Endometrial microvascular endothelial cells (primary cell): ENCODE results near the gene PPP2R5C. TPM values are rescaled to one million over a fixed set of nuclear protein-coding genes. Genes with fewer than 3 reads are reported as not detected.

Experiments
- in situ Hi-C: cut with HindIII; loops from 2 replicates; pipeline ENCODE4 v1.10.0; 2017; ENCODE audit warnings: low sequenced_read_pairs, low pct_unique_long_range_greater_than_20kb; ENCODE audit errors: inconsistent ontology term
- total RNA-seq: library from RNA; depleted of rRNA; stranded (reverse); fragments of >200 nt; gene quantifications from one replicate; pipeline ENCODE4 v1.2.3, GENCODE V29; 2015; ENCODE audit errors: inconsistent ontology term

Gene PPP2R5C
- total RNA-seq, 1 donor from 2014 or later, result 60.6 TPM

GRCh38 chr14:101826351-101826750, 64.8 kb downstream of the PPP2R5C start:
- in situ Hi-C loops, result no loop called here

- in situ Hi-C loops, result no loop called here
These were observed 65.8 kb downstream of the PPP2R5C start for GRCh38 chr14:101827286-101827685.

- in situ Hi-C loops, result no loop called here
These were observed 66.5 kb downstream of the PPP2R5C start for GRCh38 chr14:101828046-101828445.

GRCh38 chr14:101830271-101830670, 68.8 kb downstream of the PPP2R5C start:
- in situ Hi-C loops, result no loop called here

- in situ Hi-C loops, result no loop called here
These were observed 71.5 kb downstream of the PPP2R5C start for GRCh38 chr14:101833045-101833444.

- in situ Hi-C loops, result no loop called here
These were observed 72.9 kb downstream of the PPP2R5C start for GRCh38 chr14:101834397-101834796.

- in situ Hi-C loops, result no loop called here
These were observed 73.5 kb downstream of the PPP2R5C start for GRCh38 chr14:101834800-101835547.

- in situ Hi-C loops, result no loop called here
These were observed 74.1 kb downstream of the PPP2R5C start for GRCh38 chr14:101835566-101835965.

GRCh38 chr14:101836135-101836534, 74.6 kb downstream of the PPP2R5C start:
- in situ Hi-C loops, result no loop called here

GRCh38 chr14:101838476-101838875, 77.0 kb downstream of the PPP2R5C start:
- in situ Hi-C loops, result no loop called here

GRCh38 chr14:101839236-101839635, 77.7 kb downstream of the PPP2R5C start:
- in situ Hi-C loops, result no loop called here

- in situ Hi-C loops, result no loop called here
These were observed 78.2 kb downstream of the PPP2R5C start for GRCh38 chr14:101839661-101840060.

GRCh38 chr14:101840649-101841369, 79.3 kb downstream of the PPP2R5C start:
- in situ Hi-C loops, result no loop called here

GRCh38 chr14:101843038-101843437, 81.5 kb downstream of the PPP2R5C start:
- in situ Hi-C loops, result no loop called here

GRCh38 chr14:101843665-101844064, 82.2 kb downstream of the PPP2R5C start:
- in situ Hi-C loops, result no loop called here

- in situ Hi-C loops, result no loop called here
These were observed 82.7 kb downstream of the PPP2R5C start for GRCh38 chr14:101844219-101844618.

GRCh38 chr14:101844751-101845150, 83.2 kb downstream of the PPP2R5C start:
- in situ Hi-C loops, result no loop called here

GRCh38 chr14:101845496-101845895, 84.0 kb downstream of the PPP2R5C start:
- in situ Hi-C loops, result no loop called here

GRCh38 chr14:101845896-101846295, 84.4 kb downstream of the PPP2R5C start:
- in situ Hi-C loops, result no loop called here

- in situ Hi-C loops, result no loop called here
These were observed 87.6 kb downstream of the PPP2R5C start for GRCh38 chr14:101849125-101849524.
